Measurements from ENCODE around the gene ABCD1. TPM values are rescaled to one million over a fixed set of nuclear protein-coding genes. Genes with fewer than 3 reads are reported as not detected.

ABCD1 gene
- total and polyA plus RNA-seq, 2 experiments from 2014 or later = 10.5 to 14.2 TPM

DNA sequence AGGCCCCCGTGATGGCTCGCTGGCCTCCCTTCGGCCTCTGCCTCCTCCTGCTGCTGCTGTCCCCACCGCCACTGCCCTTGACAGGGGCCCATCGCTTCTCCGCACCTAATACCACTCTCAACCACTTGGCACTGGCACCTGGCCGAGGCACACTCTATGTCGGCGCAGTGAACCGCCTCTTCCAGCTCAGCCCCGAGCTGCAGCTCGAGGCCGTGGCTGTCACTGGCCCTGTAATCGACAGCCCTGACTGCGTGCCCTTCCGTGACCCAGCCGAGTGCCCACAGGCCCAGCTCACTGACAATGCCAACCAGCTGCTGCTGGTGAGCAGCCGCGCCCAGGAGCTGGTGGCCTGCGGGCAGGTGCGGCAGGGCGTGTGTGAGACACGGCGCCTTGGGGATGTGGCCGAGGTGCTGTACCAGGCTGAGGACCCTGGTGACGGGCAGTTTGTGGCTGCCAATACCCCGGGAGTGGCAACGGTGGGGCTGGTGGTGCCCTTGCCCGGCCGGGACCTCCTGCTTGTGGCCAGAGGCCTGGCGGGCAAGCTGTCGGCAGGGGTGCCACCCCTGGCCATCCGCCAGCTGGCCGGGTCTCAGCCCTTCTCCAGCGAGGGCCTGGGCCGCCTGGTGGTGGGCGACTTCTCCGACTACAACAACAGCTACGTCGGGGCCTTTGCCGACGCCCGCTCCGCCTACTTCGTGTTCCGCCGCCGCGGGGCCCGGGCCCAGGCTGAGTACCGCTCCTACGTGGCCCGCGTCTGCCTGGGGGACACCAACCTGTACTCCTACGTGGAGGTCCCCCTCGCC, 42.4 kb downstream of the ABCD1 start:
- Histone ChIP-seq H3K79me2 (no peaks in the 10 kb centered on the region), H3K9me2 (replicated peaks; ENCODE audit: insufficient read depth) (no peaks in the 10 kb centered on the region), H4K20me1 (ENCODE audit: insufficient read depth, poor library complexity, severe bottlenecking) (no peaks in the 10 kb centered on the region), H2AFZ (no peak overlapping the region), H3K4me1 (ENCODE audit: insufficient read depth) (peaks cover 5% of the 10 kb centered on the region), H3K4me3 (no peak overlapping the region), H3K4me2 (no peak overlapping the region), H3K36me3 (replicated peaks; ENCODE audit: insufficient read depth, low read depth) (no peaks in the 10 kb centered on the region), H3K27me3 (no peaks in the 10 kb centered on the region), H3K27ac (peak overlapping the region; percentile 75), H3K9me3 (ENCODE audit: low read depth) (no peaks in the 10 kb centered on the region)
- no peak for DNase-seq (ENCODE audit: low spot score)
- no peak for TF ChIP-seq EZH2phosphoT487 (IDR thresholded peaks at IDR 0.05; ENCODE audit: low read depth, severe bottlenecking, unreplicated experiment)
- TF ChIP-seq, protein P1, sequence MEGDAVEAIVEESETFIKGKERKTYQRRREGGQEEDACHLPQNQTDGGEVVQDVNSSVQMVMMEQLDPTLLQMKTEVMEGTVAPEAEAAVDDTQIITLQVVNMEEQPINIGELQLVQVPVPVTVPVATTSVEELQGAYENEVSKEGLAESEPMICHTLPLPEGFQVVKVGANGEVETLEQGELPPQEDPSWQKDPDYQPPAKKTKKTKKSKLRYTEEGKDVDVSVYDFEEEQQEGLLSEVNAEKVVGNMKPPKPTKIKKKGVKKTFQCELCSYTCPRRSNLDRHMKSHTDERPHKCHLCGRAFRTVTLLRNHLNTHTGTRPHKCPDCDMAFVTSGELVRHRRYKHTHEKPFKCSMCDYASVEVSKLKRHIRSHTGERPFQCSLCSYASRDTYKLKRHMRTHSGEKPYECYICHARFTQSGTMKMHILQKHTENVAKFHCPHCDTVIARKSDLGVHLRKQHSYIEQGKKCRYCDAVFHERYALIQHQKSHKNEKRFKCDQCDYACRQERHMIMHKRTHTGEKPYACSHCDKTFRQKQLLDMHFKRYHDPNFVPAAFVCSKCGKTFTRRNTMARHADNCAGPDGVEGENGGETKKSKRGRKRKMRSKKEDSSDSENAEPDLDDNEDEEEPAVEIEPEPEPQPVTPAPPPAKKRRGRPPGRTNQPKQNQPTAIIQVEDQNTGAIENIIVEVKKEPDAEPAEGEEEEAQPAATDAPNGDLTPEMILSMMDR (IDR thresholded peaks at IDR 0.05; ENCODE audit: poor library complexity) = no peak
- no peak for TF ChIP-seq EZH2 (IDR thresholded peaks at IDR 0.05; ENCODE audit: borderline replicate concordance)
- WGBS (ENCODE audit: low lambda C conversion rate, missing lambda C conversion rate) = 92% methylated on average over 47 of the region's 56 CpGs

DNA sequence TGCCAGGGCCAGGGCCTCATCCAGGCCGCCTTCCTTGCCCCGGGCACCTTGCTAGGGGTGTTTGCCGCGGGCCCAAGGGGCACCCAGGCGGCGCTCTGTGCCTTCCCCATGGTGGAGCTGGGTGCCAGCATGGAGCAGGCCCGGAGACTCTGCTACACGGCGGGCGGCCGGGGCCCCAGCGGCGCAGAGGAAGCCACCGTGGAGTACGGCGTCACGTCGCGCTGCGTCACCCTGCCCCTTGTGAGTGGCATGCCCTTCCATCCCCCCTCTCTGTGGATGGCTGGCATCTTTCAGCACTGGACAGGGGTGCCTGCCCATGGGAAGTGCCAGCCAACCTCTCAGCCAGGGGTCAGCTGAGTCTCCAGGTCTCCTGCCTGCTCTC, 43.0 kb downstream of the ABCD1 start:
- Histone ChIP-seq H3K27ac (no peak overlapping the region), H3K27me3 (no peaks in the 10 kb centered on the region), H2AFZ (no peak overlapping the region), H3K9me2 (replicated peaks; ENCODE audit: insufficient read depth) (no peaks in the 10 kb centered on the region), H3K79me2 (no peaks in the 10 kb centered on the region), H3K4me2 (no peak overlapping the region), H3K4me1 (ENCODE audit: insufficient read depth) (peaks cover 5% of the 10 kb centered on the region), H3K4me3 (no peak overlapping the region), H4K20me1 (ENCODE audit: insufficient read depth, poor library complexity, severe bottlenecking) (no peaks in the 10 kb centered on the region), H3K9me3 (ENCODE audit: low read depth) (no peaks in the 10 kb centered on the region), H3K36me3 (replicated peaks; ENCODE audit: insufficient read depth, low read depth) (no peaks in the 10 kb centered on the region)
- WGBS (ENCODE audit: low lambda C conversion rate, missing lambda C conversion rate) = 97% methylated on average over 12 of the region's 20 CpGs
- DNase-seq (ENCODE audit: low spot score) = no peak
- TF ChIP-seq EZH2 (IDR thresholded peaks at IDR 0.05; ENCODE audit: borderline replicate concordance) (no peak), EZH2phosphoT487 (IDR thresholded peaks at IDR 0.05; ENCODE audit: low read depth, severe bottlenecking, unreplicated experiment) (no peak)
- TF ChIP-seq, protein P1 (IDR thresholded peaks at IDR 0.05; ENCODE audit: poor library complexity) = no peak

DNA sequence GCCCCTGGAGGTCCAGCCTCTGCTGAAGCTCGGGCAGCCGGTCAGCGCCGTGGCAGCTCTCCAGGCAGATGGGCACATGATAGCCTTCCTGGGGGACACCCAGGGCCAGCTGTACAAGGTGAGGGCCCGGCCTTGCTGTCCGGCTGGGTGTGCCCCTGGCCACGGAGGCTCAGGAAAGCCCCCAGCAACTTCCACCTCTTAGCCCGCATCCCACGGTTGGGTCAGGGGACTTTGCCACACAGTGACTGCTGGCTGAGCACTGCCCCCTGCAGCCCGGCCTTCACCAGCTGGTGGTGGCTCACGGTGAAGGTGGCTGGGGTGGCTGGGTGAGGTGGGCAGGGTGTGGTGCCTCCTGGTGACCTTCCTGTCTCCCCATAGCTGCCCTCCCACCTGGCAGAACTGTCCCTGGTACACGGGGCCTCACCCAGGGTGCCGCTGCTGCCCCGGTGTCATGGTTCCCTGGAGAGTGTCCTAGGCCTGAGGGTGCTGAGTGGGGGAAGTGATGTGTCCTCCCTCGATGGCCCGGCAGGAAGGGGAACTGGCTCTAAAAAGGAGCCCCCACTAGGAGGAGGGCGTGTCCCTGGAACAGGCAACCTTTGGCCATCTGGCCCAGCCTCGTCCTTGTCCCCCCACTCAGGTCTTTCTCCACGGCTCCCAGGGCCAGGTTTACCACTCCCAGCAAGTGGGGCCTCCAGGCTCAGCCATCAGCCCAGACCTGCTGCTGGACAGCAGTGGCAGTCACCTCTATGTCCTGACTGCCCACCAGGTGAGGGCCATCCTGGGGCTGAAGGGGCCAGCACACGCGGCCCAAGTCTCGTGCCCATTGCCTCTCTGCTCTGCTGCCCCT, 43.9 kb downstream of the ABCD1 start:
- TF ChIP-seq, protein P1 (IDR thresholded peaks at IDR 0.05; ENCODE audit: poor library complexity) = no peak
- TF ChIP-seq EZH2phosphoT487 (IDR thresholded peaks at IDR 0.05; ENCODE audit: low read depth, severe bottlenecking, unreplicated experiment) = no peak
- no peak for TF ChIP-seq EZH2 (IDR thresholded peaks at IDR 0.05; ENCODE audit: borderline replicate concordance)
- Histone ChIP-seq H3K4me2 (no peak overlapping the region), H2AFZ (no peak overlapping the region), H3K9me3 (ENCODE audit: low read depth) (no peaks in the 10 kb centered on the region), H3K4me1 (ENCODE audit: insufficient read depth) (peaks cover 5% of the 10 kb centered on the region), H3K79me2 (no peaks in the 10 kb centered on the region), H3K4me3 (no peak overlapping the region), H3K36me3 (replicated peaks; ENCODE audit: insufficient read depth, low read depth) (no peaks in the 10 kb centered on the region), H3K27ac (no peak overlapping the region), H3K9me2 (replicated peaks; ENCODE audit: insufficient read depth) (no peaks in the 10 kb centered on the region), H4K20me1 (ENCODE audit: insufficient read depth, poor library complexity, severe bottlenecking) (no peaks in the 10 kb centered on the region), H3K27me3 (no peaks in the 10 kb centered on the region)
- DNase-seq (ENCODE audit: low spot score) = no peak
- 89% methylated on average over 22 of the region's 22 CpGs for WGBS (ENCODE audit: low lambda C conversion rate, missing lambda C conversion rate)

Measured in hepatocyte (in vitro differentiated cells).